ENCODE measurements around the gene PTPRK.

DNA sequence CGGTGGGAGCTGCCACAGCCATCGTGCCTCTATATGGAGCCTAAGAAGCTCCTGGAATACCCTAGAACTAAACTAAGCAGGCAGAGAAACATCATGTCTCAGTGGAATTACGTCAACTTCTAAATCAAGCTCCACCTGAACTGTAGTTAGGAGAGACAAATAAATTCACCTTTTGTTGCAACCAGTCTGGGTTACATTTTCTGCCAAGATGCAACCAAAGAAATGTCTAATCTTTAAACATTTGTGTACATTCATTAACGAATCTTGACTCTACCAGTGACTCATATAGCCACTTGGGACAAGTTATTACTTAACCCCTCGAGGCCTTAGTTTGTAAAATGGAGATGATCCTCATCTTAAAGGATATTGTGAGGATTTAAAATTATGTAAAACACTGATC is 8.9 kb downstream of the PTPRK start:
- no peak for TF ChIP-seq ELF4 (IDR thresholded peaks at IDR 0.05)
- TF ChIP-seq FOXA1 (IDR thresholded peaks at IDR 0.05): no peak
- TF ChIP-seq L3MBTL2 (conservative IDR thresholded peaks at IDR 0.05): no peak
- TF ChIP-seq, protein P1, sequence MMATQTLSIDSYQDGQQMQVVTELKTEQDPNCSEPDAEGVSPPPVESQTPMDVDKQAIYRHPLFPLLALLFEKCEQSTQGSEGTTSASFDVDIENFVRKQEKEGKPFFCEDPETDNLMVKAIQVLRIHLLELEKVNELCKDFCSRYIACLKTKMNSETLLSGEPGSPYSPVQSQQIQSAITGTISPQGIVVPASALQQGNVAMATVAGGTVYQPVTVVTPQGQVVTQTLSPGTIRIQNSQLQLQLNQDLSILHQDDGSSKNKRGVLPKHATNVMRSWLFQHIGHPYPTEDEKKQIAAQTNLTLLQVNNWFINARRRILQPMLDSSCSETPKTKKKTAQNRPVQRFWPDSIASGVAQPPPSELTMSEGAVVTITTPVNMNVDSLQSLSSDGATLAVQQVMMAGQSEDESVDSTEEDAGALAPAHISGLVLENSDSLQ (IDR thresholded peaks at IDR 0.05): no peak
- TF ChIP-seq BHLHE40 (IDR thresholded peaks at IDR 0.05; ENCODE audit: borderline replicate concordance): no peak
- TF ChIP-seq LEF1 (IDR thresholded peaks at IDR 0.05; ENCODE audit: borderline replicate concordance): no peak
- TF ChIP-seq FOXM1 (IDR thresholded peaks at IDR 0.05; ENCODE audit: borderline replicate concordance): no peak
- TF ChIP-seq SP1 (IDR thresholded peaks at IDR 0.05): no peak
- TF ChIP-seq NFRKB (IDR thresholded peaks at IDR 0.05): no peak

All from HEK293T (cell line).